RWPE2 (cell line): ENCODE data around the gene DDX10.

Experiments
- ATAC-seq: fragments of 200-7000 bp; cut with Tn5 transposase; 3 replicates; pipeline ENCODE4 v1.9.1; 2021; ENCODE audit warnings: low read depth
- DNase-seq: peaks from one replicate; pipeline ENCODE4 v3.0.0-alpha.2; 2020; ENCODE audit warnings: low spot score
- H3K27ac ChIP-seq: fragments of 450-650 bp; 2 replicates; pipeline ENCODE4 v1.5.1; 2017; ENCODE audit warnings: mild to moderate bottlenecking; ENCODE audit not compliant: poor library complexity, severe bottlenecking
- H3K27me3 ChIP-seq: fragments of 250-450 bp; sonication (Bioruptor Pico); 2 replicates; pipeline ENCODE4 v1.5.1; 2021; ENCODE audit warnings: mild to moderate bottlenecking, moderate library complexity; ENCODE audit not compliant: insufficient read depth, poor library complexity, severe bottlenecking
- H3K36me3 ChIP-seq: fragments of 250-450 bp; sonication (Bioruptor Pico); 2 replicates; pipeline ENCODE4 v1.5.1; 2020; ENCODE audit warnings: low read depth, mild to moderate bottlenecking, moderate library complexity
- H3K4me1 ChIP-seq: fragments of 250-450 bp; sonication (Bioruptor Pico); 2 replicates; pipeline ENCODE4 v1.5.1; 2021; ENCODE audit warnings: mild to moderate bottlenecking, moderate library complexity; ENCODE audit not compliant: insufficient read depth, poor library complexity, severe bottlenecking
- H3K4me3 ChIP-seq: fragments of 250-450 bp; sonication (Bioruptor Pico); 2 replicates; pipeline ENCODE4 v1.5.1; 2021; ENCODE audit warnings: mild to moderate bottlenecking, moderate library complexity; ENCODE audit not compliant: severe bottlenecking
- H3K9me3 ChIP-seq: fragments of 250-450 bp; sonication (Bioruptor Pico); 2 replicates; pipeline ENCODE4 v1.5.1; 2021; ENCODE audit warnings: mild to moderate bottlenecking, moderate library complexity; ENCODE audit not compliant: severe bottlenecking
- CTCF ChIP-seq: fragments of 450-650 bp; IDR thresholded peaks from one replicate; pipeline ENCODE4 v1.5.1; 2017; ENCODE audit warnings: mild to moderate bottlenecking, moderate library complexity; ENCODE audit not compliant: poor library complexity, severe bottlenecking

Gene DDX10

GRCh38 chr11:108870373-108871020 is 205.6 kb downstream of the DDX10 start:
- H3K27ac ChIP-seq, result peak overlapping the region; percentile 63
- no peaks in the 10 kb centered on the region for H3K27me3 ChIP-seq
- TF ChIP-seq CTCF, result no peak
- no peak for DNase-seq
- no peak overlapping the region for H3K4me3 ChIP-seq
- H3K36me3 ChIP-seq, result no peaks in the 10 kb centered on the region
- H3K4me1 ChIP-seq, result peaks cover 13% of the 10 kb centered on the region
- ATAC-seq, result peak; percentile 84
- H3K9me3 ChIP-seq, result no peaks in the 10 kb centered on the region

- no peaks in the 10 kb centered on the region for H3K27me3 ChIP-seq
- no peaks in the 10 kb centered on the region for H3K36me3 ChIP-seq
- H3K4me1 ChIP-seq, result peaks cover 13% of the 10 kb centered on the region
- no peak for DNase-seq
- ATAC-seq, result peak; percentile 74
- no peaks in the 10 kb centered on the region for H3K9me3 ChIP-seq
- H3K27ac ChIP-seq, result peak overlapping the region; percentile 63
- TF ChIP-seq CTCF, result peak; percentile 76
- H3K4me3 ChIP-seq, result no peak overlapping the region
Measured at GRCh38 chr11:108871152-108871551, 206.3 kb downstream of the DDX10 start.

GRCh38 chr11:108871867-108872266 is 207.0 kb downstream of the DDX10 start:
- DNase-seq (no peak), ATAC-seq (no peak)
- H3K27ac ChIP-seq, result peak overlapping the region; percentile 1

GRCh38 chr11:108872781-108873291 is 208.0 kb downstream of the DDX10 start:
- ATAC-seq (no peak), DNase-seq (no peak)
- H3K4me1 ChIP-seq, result peaks cover 13% of the 10 kb centered on the region
- TF ChIP-seq CTCF, result no peak
- no peak overlapping the region for H3K4me3 ChIP-seq
- no peaks in the 10 kb centered on the region for H3K36me3 ChIP-seq
- H3K9me3 ChIP-seq, result no peaks in the 10 kb centered on the region
- H3K27me3 ChIP-seq, result no peaks in the 10 kb centered on the region
- H3K27ac ChIP-seq, result peak overlapping the region; percentile 1

More at GRCh38 chr11:108871867-108872266, 207.0 kb downstream of the DDX10 start:
- H3K27me3 ChIP-seq, result no peaks in the 10 kb centered on the region
- H3K4me1 ChIP-seq, result peaks cover 13% of the 10 kb centered on the region
- H3K9me3 ChIP-seq, result no peaks in the 10 kb centered on the region
- H3K36me3 ChIP-seq, result no peaks in the 10 kb centered on the region
- no peak for TF ChIP-seq CTCF
- no peak overlapping the region for H3K4me3 ChIP-seq

- Histone ChIP-seq H3K4me1 (peaks cover 13% of the 10 kb centered on the region), H3K27me3 (no peaks in the 10 kb centered on the region), H3K4me3 (no peak overlapping the region), H3K36me3 (no peaks in the 10 kb centered on the region), H3K27ac (no peak overlapping the region), H3K9me3 (no peaks in the 10 kb centered on the region)
- DNase-seq (no peak), ATAC-seq (no peak)
- TF ChIP-seq CTCF, result no peak
Measured at GRCh38 chr11:108873310-108873709, 208.4 kb downstream of the DDX10 start.
